HG02885 (cell line): ENCODE data around the gene GSTM5.
"Not testable (repeated sequence)": the region's sequence is repeated elsewhere in the genome, so short reads cannot be mapped to it uniquely, and the experiment has no call there.

Source experiments
- ATAC-seq: cut with Tn5 transposase; IDR thresholded peaks from one replicate; pipeline ENCODE4 v1.9.1; 2021; ENCODE audit warnings: mild to moderate bottlenecking; ENCODE audit not compliant: unreplicated experiment, poor library complexity

GSTM5 gene

GRCh38 chr1:109726007-109726406 is 14.0 kb downstream of the GSTM5 start:
- ATAC-seq: no peak

- no peak for ATAC-seq
Observed at GRCh38 chr1:109726728-109727373, 14.8 kb downstream of the GSTM5 start.

- no peak for ATAC-seq
Observed at GRCh38 chr1:109728870-109729269, 16.8 kb downstream of the GSTM5 start.

- no peak for ATAC-seq
Observed at GRCh38 chr1:109730666-109731065, 18.6 kb downstream of the GSTM5 start.

- ATAC-seq: no peak
Observed at GRCh38 chr1:109732390-109732881, 20.4 kb downstream of the GSTM5 start.

GRCh38 chr1:109733236-109733870 is 21.3 kb downstream of the GSTM5 start:
- ATAC-seq: no peak

- peak; percentile 83 for ATAC-seq
Observed at GRCh38 chr1:109739738-109740614, 27.9 kb downstream of the GSTM5 start.

GRCh38 chr1:109740615-109741373 is 28.7 kb downstream of the GSTM5 start, which contains the start of gene GSTM3:
TSS of gene GSTM3 (minus strand) at chr1:109741038. CDS start at chr1:109740287, 751 bp downstream.
- ATAC-seq: no peak

- ATAC-seq: not testable (repeated sequence)
Observed at GRCh38 chr1:109748311-109748710, 36.3 kb downstream of the GSTM5 start.

- ATAC-seq: no peak
Observed at GRCh38 chr1:109749221-109749620, 37.2 kb downstream of the GSTM5 start.

- no peak for ATAC-seq
Observed at GRCh38 chr1:109750241-109750882, 38.3 kb downstream of the GSTM5 start.

GRCh38 chr1:109750920-109751319 is 38.9 kb downstream of the GSTM5 start:
- no peak for ATAC-seq

- ATAC-seq: no peak
Observed at GRCh38 chr1:109751531-109752260, 39.6 kb downstream of the GSTM5 start.

GRCh38 chr1:109754738-109755137 is 42.7 kb downstream of the GSTM5 start:
- ATAC-seq: no peak

- not testable (repeated sequence) for ATAC-seq
Observed at GRCh38 chr1:109756325-109756724, 44.3 kb downstream of the GSTM5 start.

- no peak for ATAC-seq
Observed at GRCh38 chr1:109756848-109757521, 44.9 kb downstream of the GSTM5 start.

- no peak for ATAC-seq
Observed at GRCh38 chr1:109757936-109758786, 46.1 kb downstream of the GSTM5 start.
